ENCODE results near the gene SAFB2.
"Not testable (repeated sequence)": the region's sequence is repeated elsewhere in the genome, so short reads cannot be mapped to it uniquely, and the experiment has no call there.

The SAFB2 gene

GRCh38 chr19:5612891-5613865 is 9.4 kb downstream of the SAFB2 start:
- TF ChIP-seq CTCF (IDR thresholded peaks at IDR 0.05; ENCODE audit: borderline replicate concordance, control extremely low read depth, extremely low read depth, insufficient read depth, missing control alignments): no peak
- DNase-seq (ENCODE audit: low spot score): no peak
- in situ Hi-C loops (cut with MboI; ENCODE audit: low sequenced_read_pairs, unreplicated experiment): no loop called here

- in situ Hi-C loops (cut with MboI; ENCODE audit: low sequenced_read_pairs, unreplicated experiment): no loop called here
- TF ChIP-seq CTCF (IDR thresholded peaks at IDR 0.05; ENCODE audit: borderline replicate concordance, control extremely low read depth, extremely low read depth, insufficient read depth, missing control alignments): no peak
- DNase-seq (ENCODE audit: low spot score): no peak
These were observed 12.6 kb downstream of the SAFB2 start for GRCh38 chr19:5609881-5610448.

GRCh38 chr19:5608766-5609165 is 13.8 kb downstream of the SAFB2 start:
- in situ Hi-C loops (cut with MboI; ENCODE audit: low sequenced_read_pairs, unreplicated experiment); DNase-seq (ENCODE audit: low spot score): not testable (repeated sequence)

GRCh38 chr19:5608291-5608690 is 14.3 kb downstream of the SAFB2 start:
- in situ Hi-C loops (cut with MboI; ENCODE audit: low sequenced_read_pairs, unreplicated experiment): no loop called here
- no peak for DNase-seq (ENCODE audit: low spot score)
- TF ChIP-seq CTCF (IDR thresholded peaks at IDR 0.05; ENCODE audit: borderline replicate concordance, control extremely low read depth, extremely low read depth, insufficient read depth, missing control alignments): no peak

GRCh38 chr19:5607318-5608275 is 15.0 kb downstream of the SAFB2 start:
- no peak for DNase-seq (ENCODE audit: low spot score)
- in situ Hi-C loops (cut with MboI; ENCODE audit: low sequenced_read_pairs, unreplicated experiment): no loop called here
- TF ChIP-seq CTCF (IDR thresholded peaks at IDR 0.05; ENCODE audit: borderline replicate concordance, control extremely low read depth, extremely low read depth, insufficient read depth, missing control alignments): no peak

GRCh38 chr19:5605362-5605761 is 17.2 kb downstream of the SAFB2 start:
- no peak for DNase-seq (ENCODE audit: low spot score)
- in situ Hi-C loops (cut with MboI; ENCODE audit: low sequenced_read_pairs, unreplicated experiment): no loop called here
- TF ChIP-seq CTCF (IDR thresholded peaks at IDR 0.05; ENCODE audit: borderline replicate concordance, control extremely low read depth, extremely low read depth, insufficient read depth, missing control alignments): no peak
